SHP77 treated with DMSO at 0.1 percent for 48 hours (cell line): Measurements from ENCODE around the gene FAM193B.

ENCODE experiments used
- DNase-seq: peaks from one replicate; lab custom pipeline; 2025; lab: John Stamatoyannopoulos, UW

The FAM193B gene

GRCh38 chr5:177500685-177501522 is 53.5 kb downstream of the FAM193B start:
- peak; percentile 42 for DNase-seq

DNA sequence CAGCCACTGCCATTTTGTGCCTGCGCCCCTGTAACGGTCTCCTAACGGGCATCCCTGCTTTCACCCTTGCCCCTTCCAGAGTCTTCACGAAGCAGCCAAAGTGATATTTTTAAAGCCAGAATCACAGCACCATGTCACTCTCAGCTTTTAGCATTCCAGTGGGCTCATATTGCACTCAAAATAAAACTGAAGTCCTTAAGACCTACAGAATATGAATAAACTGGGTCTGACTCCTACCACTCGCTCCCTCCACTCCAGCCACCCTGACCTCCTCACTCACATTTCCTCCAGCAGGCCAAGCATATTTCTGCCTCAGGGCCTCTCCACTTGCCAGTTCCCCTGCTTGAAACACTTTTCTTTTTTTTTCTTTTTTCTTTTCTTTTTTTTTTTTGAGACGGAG is 54.5 kb downstream of the FAM193B start:
- DNase-seq: no peak

- no peak for DNase-seq
These were observed 56.2 kb downstream of the FAM193B start for GRCh38 chr5:177498013-177498787.

GRCh38 chr5:177497292-177498012 is 56.9 kb downstream of the FAM193B start, which contains the start of gene PDLIM7:
PDLIM7 (minus strand) TSS chr5:177497604; CDS start chr5:177496512, 1,092 bp downstream.
- DNase-seq: peak; percentile 88

DNA sequence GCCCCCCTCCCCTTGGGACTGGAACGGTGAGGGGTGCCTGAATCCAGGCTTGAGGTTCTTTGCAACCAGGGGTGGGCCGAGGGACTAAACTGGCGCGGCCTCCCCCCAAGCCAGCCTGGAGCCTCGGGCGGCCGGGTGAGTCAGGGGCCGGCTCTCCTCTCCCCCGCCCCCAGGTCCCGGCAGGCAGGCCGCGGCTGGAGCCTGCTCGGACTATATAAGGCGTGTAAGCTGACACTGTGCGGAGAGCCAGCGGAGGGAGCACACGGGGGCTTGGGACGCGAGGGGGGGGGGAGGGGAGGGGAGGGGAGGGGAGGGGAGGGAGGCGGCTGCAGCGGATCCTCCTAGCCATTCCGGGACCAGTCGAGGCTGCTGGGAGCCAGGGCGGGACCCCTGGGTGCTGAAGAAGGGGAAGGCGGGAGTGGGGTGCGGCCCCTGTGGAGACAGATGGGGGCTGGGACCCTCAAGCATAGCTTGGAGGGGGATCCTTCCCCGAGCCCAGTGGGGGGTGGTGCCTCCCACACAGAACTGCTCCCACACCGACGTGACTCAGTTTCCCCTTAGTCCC is 57.6 kb downstream of the FAM193B start:
- peak; percentile 18 for DNase-seq

- DNase-seq: no peak
These were observed 58.2 kb downstream of the FAM193B start for GRCh38 chr5:177496070-177496726.

DNA sequence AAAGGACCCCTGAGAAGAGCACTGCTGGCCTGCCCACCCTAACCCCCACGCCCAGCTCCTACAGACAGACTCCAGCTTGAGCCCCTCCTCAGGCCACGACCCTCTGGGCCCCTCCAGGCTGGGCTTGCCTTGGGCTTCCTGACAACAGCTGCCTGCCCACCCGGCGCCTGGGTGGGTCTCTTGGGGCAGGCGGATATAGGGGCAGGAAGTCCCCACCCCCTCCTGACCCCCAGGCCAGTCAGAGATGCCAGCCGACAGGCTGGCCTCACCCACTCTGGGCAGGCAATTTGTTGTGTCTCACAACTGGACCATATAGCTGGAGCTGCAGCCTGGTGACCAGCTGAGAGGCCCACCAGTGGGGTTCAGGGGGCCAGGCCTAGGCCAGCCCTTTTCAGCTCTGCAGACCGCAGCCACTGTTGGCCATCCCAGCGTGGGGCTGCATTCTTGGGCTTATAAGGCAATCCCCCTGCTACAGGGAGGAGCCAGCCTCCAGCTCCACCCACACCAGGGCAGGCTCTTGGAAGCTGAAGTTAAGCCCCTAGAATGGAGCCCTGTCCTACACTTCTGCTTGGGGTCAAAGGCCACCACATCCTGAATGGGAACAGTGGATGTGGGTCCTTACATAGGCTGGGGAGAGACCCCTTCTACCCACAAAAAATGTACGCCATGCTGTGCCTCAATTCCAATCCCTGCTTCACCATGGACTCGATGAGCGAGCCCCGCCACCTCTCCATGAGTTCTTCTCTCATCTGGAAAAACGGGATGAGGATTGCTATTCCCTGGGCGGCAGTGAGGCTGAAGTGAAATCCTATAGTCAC is 58.9 kb downstream of the FAM193B start:
- no peak for DNase-seq

DNA sequence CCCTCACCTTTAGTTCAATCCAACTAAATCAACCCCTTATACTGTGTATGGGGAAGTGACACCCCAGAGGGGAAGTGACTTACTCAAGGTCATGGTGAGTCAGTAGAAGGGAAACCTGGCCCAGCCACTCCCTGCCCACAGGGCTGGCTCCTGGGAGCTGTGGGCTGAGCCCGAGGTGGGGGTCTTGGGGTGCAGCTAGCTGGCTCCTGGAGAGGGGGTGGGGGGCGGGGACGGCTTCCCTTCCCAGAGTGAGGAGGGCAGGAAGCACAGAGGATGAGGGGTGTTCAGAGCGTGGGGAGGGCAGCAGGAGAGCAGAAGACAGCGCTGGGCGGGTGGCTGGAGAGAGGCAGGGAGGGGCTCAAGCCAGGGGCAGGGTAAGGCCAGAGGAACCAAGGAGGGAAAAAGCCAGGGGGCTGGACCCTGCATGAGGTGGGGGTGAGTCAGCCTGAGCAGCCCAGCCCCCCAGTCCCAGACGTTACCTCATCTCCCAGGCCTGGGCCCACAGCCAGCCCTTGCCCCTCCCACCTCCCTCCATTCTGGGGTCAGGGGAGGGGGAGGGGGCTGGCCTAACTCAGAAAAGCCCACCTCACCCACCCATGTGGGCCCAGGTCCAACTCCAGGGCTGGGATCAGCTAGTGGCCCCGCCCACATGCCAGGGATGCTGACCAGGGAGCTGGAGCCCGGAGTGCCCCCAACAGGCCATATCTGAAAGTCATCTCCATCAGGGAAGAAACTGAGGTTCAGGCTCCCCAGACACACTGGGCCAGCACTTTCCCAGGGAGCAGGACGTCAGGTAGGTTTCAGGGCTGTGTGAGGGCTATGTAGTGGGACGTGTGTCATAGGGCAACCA is 59.8 kb downstream of the FAM193B start:
- DNase-seq: no peak

DNA sequence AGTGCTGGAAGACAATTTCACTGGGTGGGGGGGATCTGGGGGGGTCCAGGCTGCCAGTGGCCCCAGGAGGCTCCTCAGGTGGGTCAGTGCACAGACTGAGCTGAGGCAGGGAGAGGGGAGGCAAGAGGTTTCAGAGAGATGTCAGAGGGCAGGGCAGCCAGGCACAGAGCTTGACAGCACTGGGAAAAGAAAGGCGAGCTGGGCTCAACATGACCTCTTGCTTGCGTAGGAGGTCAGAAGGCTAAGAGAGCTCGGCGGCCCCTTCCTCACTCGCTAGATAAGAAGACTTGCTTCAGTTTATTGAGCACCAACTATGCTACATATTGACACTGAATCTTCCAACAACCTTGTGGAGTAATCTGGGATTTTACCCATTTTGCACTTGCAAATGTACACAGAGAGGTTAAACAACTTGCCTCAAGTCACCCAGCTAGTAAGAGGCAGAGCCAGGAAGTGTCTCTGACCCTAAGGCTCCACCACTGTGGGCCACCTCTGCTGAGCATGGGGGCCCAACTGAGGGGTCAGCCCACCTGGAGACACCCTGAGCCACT is 60.5 kb downstream of the FAM193B start:
- DNase-seq: no peak

DNA sequence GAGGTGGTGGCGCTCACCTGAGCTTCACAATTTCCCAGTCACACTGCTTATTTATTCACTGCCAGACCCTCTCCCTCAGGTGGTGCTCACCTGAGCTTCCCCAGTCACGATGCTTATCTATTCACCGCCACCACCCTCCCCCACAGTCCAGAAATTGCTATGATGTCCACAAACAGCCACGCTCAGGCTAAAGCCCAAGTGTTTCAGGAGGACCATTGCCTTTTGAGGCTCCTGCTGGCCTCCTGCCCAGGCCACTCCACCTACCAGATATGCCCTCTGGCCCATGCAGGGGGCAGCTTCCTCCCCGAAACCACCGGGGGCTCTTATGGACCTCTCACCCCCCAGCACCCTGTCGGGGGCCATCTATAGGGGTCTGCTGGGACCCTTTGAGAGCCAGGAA is 61.5 kb downstream of the FAM193B start:
- DNase-seq: no peak

DNA sequence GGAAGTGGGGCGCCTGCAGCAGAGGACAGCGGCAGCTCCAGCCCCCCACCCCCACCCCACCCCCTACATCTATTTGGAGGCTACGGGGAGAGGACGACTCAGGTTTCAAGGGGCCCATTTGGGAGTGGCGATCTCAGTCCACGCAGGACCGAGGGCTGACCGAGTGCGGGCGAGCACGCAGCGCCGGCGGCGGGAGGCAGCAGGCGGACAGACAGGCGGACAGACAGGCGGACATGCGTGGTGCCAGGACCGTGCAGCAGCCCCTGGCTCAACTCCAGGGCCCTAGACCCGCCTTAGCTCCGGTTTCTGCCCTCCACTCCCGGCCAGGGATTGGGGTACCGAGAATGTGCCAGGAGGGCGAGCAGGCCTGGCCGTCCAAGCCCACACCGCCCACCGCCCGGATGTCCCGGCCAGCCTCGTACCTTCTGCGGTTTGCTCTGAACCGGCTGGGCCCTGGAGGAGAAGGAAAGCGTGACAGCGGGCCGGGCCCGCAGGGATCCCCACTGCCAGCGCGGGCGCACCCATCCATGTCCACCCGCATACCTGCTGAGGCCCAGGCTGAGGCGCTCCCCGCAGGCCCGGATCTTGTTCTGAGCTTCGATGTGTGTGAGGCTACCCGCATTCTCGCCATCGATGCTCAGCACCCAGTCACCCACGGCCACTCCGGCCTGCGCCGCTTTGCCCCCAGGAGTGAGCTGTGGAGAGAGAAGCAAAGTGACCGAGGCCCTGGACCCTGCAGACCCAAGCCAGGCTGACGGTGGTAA is 62.2 kb downstream of the FAM193B start:
- no peak for DNase-seq

GRCh38 chr5:177491429-177491945 is 62.9 kb downstream of the FAM193B start:
- DNase-seq: peak; percentile 52

- no peak for DNase-seq
These were observed 63.4 kb downstream of the FAM193B start for GRCh38 chr5:177490992-177491391.

- no peak for DNase-seq
These were observed 63.9 kb downstream of the FAM193B start for GRCh38 chr5:177490311-177490991.

DNA sequence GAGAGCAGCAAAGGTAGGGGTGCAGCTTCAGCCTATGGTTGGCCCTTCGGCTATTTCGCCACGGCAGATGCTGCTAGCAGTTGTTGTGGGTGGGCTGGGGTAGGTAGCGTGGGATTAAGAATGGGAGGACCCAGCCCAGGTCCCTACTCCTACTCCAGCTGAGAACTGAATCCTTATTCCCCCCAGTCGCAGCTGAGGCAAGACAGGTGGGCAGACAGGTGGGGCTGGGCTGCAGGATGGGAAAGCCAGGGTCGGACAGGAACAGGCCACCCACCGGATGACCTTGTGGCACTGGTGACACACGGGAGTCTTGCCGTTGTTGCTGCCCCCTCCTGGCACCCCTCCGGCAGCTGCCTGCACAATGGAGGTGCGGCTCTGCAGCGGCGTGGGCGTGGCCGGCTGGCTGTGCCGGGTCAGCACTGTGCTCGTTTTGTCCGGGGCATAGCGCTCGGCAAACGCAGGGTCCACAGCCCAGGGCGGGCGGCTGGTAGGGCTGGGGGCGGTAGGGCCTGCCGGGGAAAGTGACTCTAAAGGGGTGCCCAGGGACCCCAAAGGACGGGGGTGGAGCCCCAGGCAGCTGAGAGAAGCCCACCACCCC is 65.1 kb downstream of the FAM193B start:
- DNase-seq: no peak

DNA sequence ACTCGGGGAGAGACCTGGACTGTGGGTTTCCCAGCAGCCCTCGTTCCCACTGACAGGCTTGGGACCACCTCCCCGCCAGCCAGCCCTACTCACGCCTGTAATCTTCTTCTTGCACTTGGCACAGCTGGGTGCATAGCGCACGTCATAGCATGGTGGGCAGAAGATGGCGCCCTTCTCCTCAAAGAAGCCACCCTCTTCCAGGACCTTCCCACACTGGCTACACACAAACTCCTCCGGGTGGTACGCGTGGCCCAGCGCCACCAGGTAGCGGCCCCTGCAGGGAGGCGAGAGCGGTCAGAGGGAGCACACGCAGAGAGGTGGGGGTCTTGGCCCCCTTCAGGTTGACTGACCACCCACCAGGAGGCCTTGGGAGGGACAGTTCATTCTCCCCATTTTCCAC is 66.4 kb downstream of the FAM193B start:
- DNase-seq: no peak

- no peak for DNase-seq
These were observed 67.2 kb downstream of the FAM193B start for GRCh38 chr5:177487144-177487543.
